Ramos (cell line): Measurements from ENCODE around the gene PPP1R27.

Experiments used
- in situ Hi-C: fragments of 300-500 bp; cut with MboI; formaldehyde crosslinking; loops from one replicate; pipeline ENCODE4 v1.14.3; 2022; ENCODE audit warnings: low sequenced_read_pairs; ENCODE audit not compliant: unreplicated experiment

The PPP1R27 gene

GRCh38 chr17:81823820-81824550 lies 10.9 kb downstream of the PPP1R27 start:
- in situ Hi-C loops: no loop called here

- in situ Hi-C loops: no loop called here
Observed at GRCh38 chr17:81822996-81823819, 11.6 kb downstream of the PPP1R27 start.

- in situ Hi-C loops: no loop called here
Observed at GRCh38 chr17:81822312-81822637, 12.6 kb downstream of the PPP1R27 start.

GRCh38 chr17:81821603-81822311 lies 13.1 kb downstream of the PPP1R27 start:
- in situ Hi-C loops: no loop called here

- in situ Hi-C loops: no loop called here
Observed at GRCh38 chr17:81821147-81821546, 13.7 kb downstream of the PPP1R27 start.

- in situ Hi-C loops: no loop called here
Observed at GRCh38 chr17:81819708-81820107, 15.1 kb downstream of the PPP1R27 start.

- in situ Hi-C loops: no loop called here
Observed at GRCh38 chr17:81817758-81818147, 17.1 kb downstream of the PPP1R27 start.

GRCh38 chr17:81815646-81815986 lies 19.2 kb downstream of the PPP1R27 start:
- in situ Hi-C loops: no loop called here

- in situ Hi-C loops: no loop called here
Observed at GRCh38 chr17:81814748-81815645, 19.9 kb downstream of the PPP1R27 start.

- in situ Hi-C loops: no loop called here
Observed at GRCh38 chr17:81813861-81814683, 20.8 kb downstream of the PPP1R27 start.

GRCh38 chr17:81813371-81813684 lies 21.5 kb downstream of the PPP1R27 start:
- in situ Hi-C loops: no loop called here

- in situ Hi-C loops: no loop called here
Observed at GRCh38 chr17:81812571-81813370, 22.1 kb downstream of the PPP1R27 start.

GRCh38 chr17:81811705-81812570 lies 22.9 kb downstream of the PPP1R27 start:
- in situ Hi-C loops: no loop called here

- in situ Hi-C loops: no loop called here
Observed at GRCh38 chr17:81810892-81811704, 23.8 kb downstream of the PPP1R27 start.

GRCh38 chr17:81810476-81810875 lies 24.4 kb downstream of the PPP1R27 start:
- in situ Hi-C loops: no loop called here

GRCh38 chr17:81809556-81809998 lies 25.3 kb downstream of the PPP1R27 start:
- in situ Hi-C loops: no loop called here
